SK-N-SH (cell line): ENCODE measurements around the gene SH3BP1. TPM values are rescaled to one million over a fixed set of nuclear protein-coding genes. Genes with fewer than 3 reads are reported as not detected.

Experiments
- CTCF ChIA-PET: fragments of 300-600, 350-600 bp; formaldehyde crosslinking; extraction: SDS; loops from one replicate; lab custom pipeline; 2021; lab: Yijun Ruan, JAX
- POLR2A ChIA-PET: fragments of 350-600 bp; sonication (Branson Sonifier 250); formaldehyde crosslinking; extraction: SDS; loops from one replicate; lab custom pipeline; 2020; ENCODE audit warnings: antibody characterized with exemption, inconsistent platforms; lab: Yijun Ruan, JAX
- DNase-seq: peaks from one replicate; pipeline ENCODE4 v3.0.0; 2012
- H2AFZ ChIP-seq: fragments of 200-600 bp; sonication (generic); 2 replicates; pipeline ENCODE4 v1.8.1; 2016; ENCODE audit warnings: antibody characterized with exemption, mild to moderate bottlenecking, low read depth
- H3F3A ChIP-seq: fragments of 200-600 bp; sonication (generic); replicated peaks from 2 replicates; pipeline ENCODE3; 2016; ENCODE audit warnings: antibody characterized with exemption, mild to moderate bottlenecking; ENCODE audit not compliant: insufficient read depth
- H3K27ac ChIP-seq, 2 experiments: fragments of 200-500 bp in 1 of 2; fragments of 200-600 bp in 1 of 2; sonication (Bioruptor generic) in 1 of 2; sonication (generic), shearing (Covaris generic) in 1 of 2; 2 replicates each; pipeline versions ENCODE4 v1.5.1 to v1.6.1; 2014 to 2016; ENCODE audit warnings: low read depth in 2 of 2, inconsistent platforms in 1 of 2, low read length in 1 of 2, mild to moderate bottlenecking in 1 of 2, mixed read lengths in 1 of 2
- H3K27me3 ChIP-seq: fragments of 200-600 bp; sonication (generic), shearing (Covaris generic); 2 replicates; pipeline ENCODE4 v1.6.1; 2016; ENCODE audit warnings: mixed run types; ENCODE audit not compliant: insufficient read depth
- H3K36me3 ChIP-seq, 2 experiments: fragments of 200-500 bp in 1 of 2; fragments of 200-600 bp in 1 of 2; sonication (Bioruptor generic) in 1 of 2; sonication (generic) in 1 of 2; replicated peaks in 1 of 2; 2 replicates each; pipeline versions ENCODE3 to v1.5.1; 2014 to 2016; ENCODE audit warnings: low read length in 1 of 2, mild to moderate bottlenecking in 1 of 2; ENCODE audit not compliant: insufficient read depth in 2 of 2, control insufficient read depth in 1 of 2
- H3K4me1 ChIP-seq, 2 experiments: fragments of 200-500 bp in 1 of 2; fragments of 200-600 bp in 1 of 2; sonication (Bioruptor generic) in 1 of 2; sonication (generic), shearing (Covaris generic) in 1 of 2; 2 replicates each; pipeline versions ENCODE4 v1.5.1 to v1.6.1; 2014 to 2016; ENCODE audit warnings: low read depth in 1 of 2, low read length in 1 of 2, mixed run types in 1 of 2; ENCODE audit not compliant: insufficient read depth in 2 of 2, control insufficient read depth in 1 of 2
- H3K4me2 ChIP-seq: fragments of 200-600 bp; sonication (generic), shearing (Covaris generic); 2 replicates; pipeline ENCODE4 v1.6.1; 2017; ENCODE audit warnings: mixed run types
- H3K4me3 ChIP-seq, 2 experiments: fragments of 200-500 bp in 1 of 2; fragments of 200-600 bp in 1 of 2; sonication (Bioruptor generic) in 1 of 2; sonication (generic), shearing (Covaris generic) in 1 of 2; 2 replicates each; pipeline versions ENCODE4 v1.5.1 to v1.8.1; 2014 to 2016; ENCODE audit warnings: low read depth in 2 of 2, inconsistent platforms in 1 of 2, low read length in 1 of 2, mild to moderate bottlenecking in 1 of 2, mixed read lengths in 1 of 2, moderate library complexity in 1 of 2
- H3K79me2 ChIP-seq: fragments of 200-600 bp; sonication (generic); 2 replicates; pipeline ENCODE4 v1.8.1; 2017; ENCODE audit warnings: mild to moderate bottlenecking; ENCODE audit not compliant: insufficient read depth
- H3K9ac ChIP-seq: fragments of 200-600 bp; sonication (generic); 2 replicates; pipeline ENCODE4 v1.6.1; 2017; ENCODE audit warnings: mixed run types
- H3K9me2 ChIP-seq: fragments of 200-600 bp; sonication (generic); 2 replicates; pipeline ENCODE4 v1.6.1; 2017; ENCODE audit warnings: mixed run types
- H3K9me3 ChIP-seq: fragments of 200-600 bp; sonication (generic); 2 replicates; pipeline ENCODE4 v1.6.1; 2017; ENCODE audit warnings: mixed run types, mild to moderate bottlenecking, moderate library complexity
- H4K20me1 ChIP-seq: fragments of 200-600 bp; sonication (generic); 2 replicates; pipeline ENCODE4 v1.6.1; 2017; ENCODE audit warnings: mild to moderate bottlenecking, mixed run types; ENCODE audit not compliant: insufficient read depth
- CHD2 ChIP-seq: fragments of 150-350 bp; IDR thresholded peaks from 2 replicates; pipeline ENCODE4 v1.6.1; 2018; ENCODE audit warnings: low read length; ENCODE audit not compliant: partially characterized antibody
- CTCF ChIP-seq: fragments of 200-600 bp; sonication (generic); IDR thresholded peaks from 2 replicates; pipeline ENCODE4 v1.6.1; 2017; ENCODE audit warnings: antibody characterized with exemption, mild to moderate bottlenecking, moderate library complexity
- ELF1 ChIP-seq: IDR thresholded peaks from 2 replicates; pipeline ENCODE4 v1.4.0; 2012
- EP300 ChIP-seq, 2 experiments: IDR thresholded peaks; 2 replicates each; pipeline versions ENCODE4 v1.4.0 to v1.6.1; 2012; ENCODE audit warnings: borderline replicate concordance in 1 of 2, low read depth in 1 of 2, low read length in 1 of 2
- EZH2phosphoT487 ChIP-seq: fragments of 200-600 bp; sonication (generic); IDR thresholded peaks from 2 replicates; pipeline ENCODE4 v1.6.1; 2017; ENCODE audit warnings: low read depth, mixed run types, mild to moderate bottlenecking, antibody characterized with exemption, moderate library complexity, borderline replicate concordance
- FOXM1 ChIP-seq: IDR thresholded peaks from 2 replicates; pipeline ENCODE4 v1.4.0; 2012; ENCODE audit warnings: low read depth, mild to moderate bottlenecking
- GABPA ChIP-seq: IDR thresholded peaks from 2 replicates; pipeline ENCODE4 v1.4.0; 2012; ENCODE audit warnings: low read depth, mild to moderate bottlenecking
- GATA2 ChIP-seq: sonication (generic); formaldehyde crosslinking; IDR thresholded peaks from 2 replicates; pipeline ENCODE4 v1.5.0; 2020; ENCODE audit warnings: mild to moderate bottlenecking, missing genetic modification reagents
- JUND ChIP-seq: IDR thresholded peaks from 2 replicates; pipeline ENCODE4 v1.4.0; 2012
- MAX ChIP-seq: IDR thresholded peaks from 2 replicates; pipeline ENCODE4 v1.4.0; 2012; ENCODE audit warnings: low read depth
- MEF2A ChIP-seq: IDR thresholded peaks from 2 replicates; pipeline ENCODE4 v1.4.0; 2012; ENCODE audit warnings: low read depth, borderline replicate concordance
- MXI1 ChIP-seq: IDR thresholded peaks from 2 replicates; pipeline ENCODE4 v1.6.1; 2012; ENCODE audit warnings: mild to moderate bottlenecking, low read depth, low read length, improper control_type of control experiment
- REST ChIP-seq: IDR thresholded peaks from 2 replicates; pipeline ENCODE4 v1.6.1; 2012; ENCODE audit warnings: mild to moderate bottlenecking, low read depth, low read length, moderate library complexity
- SMC3 ChIP-seq: IDR thresholded peaks from 2 replicates; pipeline ENCODE4 v1.6.1; 2012; ENCODE audit warnings: low read depth, low read length, improper control_type of control experiment
- YY1 ChIP-seq: IDR thresholded peaks from 2 replicates; pipeline ENCODE4 v1.4.0; 2012; ENCODE audit warnings: low read depth, mild to moderate bottlenecking
- WGBS: methylation state at CpG from one replicate; pipeline ENCODE4 v1.1.6; 2017; ENCODE audit warnings: low lambda C conversion rate; 5-methylcytosine and 5-hydroxymethylcytosine counted together
- polyA plus RNA-seq, 3 experiments: library from polyadenylated mRNA; depleted of rRNA; stranded (reverse); fragments of >200 nt; gene quantifications; 2 replicates each; pipeline ENCODE4 v1.2.3, GENCODE V29; 2012
- TF ChIP-seq, protein P1 (sequence below): IDR thresholded peaks from 2 replicates; pipeline ENCODE4 v1.4.0; 2012; ENCODE audit warnings: low read depth, borderline replicate concordance
- TF ChIP-seq, protein P2 (sequence below): fragments of 150-350 bp; IDR thresholded peaks from 2 replicates; pipeline ENCODE4 v1.6.1; 2017; ENCODE audit warnings: antibody characterized with exemption, low read length, low read depth, borderline replicate concordance

The SH3BP1 gene
- polyA plus RNA-seq, 1 of the 3 experiments (the other 2 are of a cell fraction): 8.9 TPM

GRCh38 chr22:37647317-37647716 is 7.8 kb downstream of the SH3BP1 start:
- no peaks in the 10 kb centered on the region for H3K79me2 ChIP-seq
- no peak overlapping the region for H2AFZ ChIP-seq
- CTCF ChIA-PET: interaction anchor here (1.4 to 44.3 kb wide), 3 partner anchors 13 to 41 kb away, joined by 6 to 898 read pairs (median 898); partner anchors contain the start of genes LGALS1, NOL12, PDXP and SH3BP1
- no peak overlapping the region for H3K27ac ChIP-seq
- H4K20me1 ChIP-seq: 0 out of 2 replicates have a peak, but pooled peaks cover 4% of the 10 kb centered on the region
- H3K4me2 ChIP-seq: no peak overlapping the region
- no peaks in the 10 kb centered on the region for H3K9me3 ChIP-seq
- POLR2A ChIA-PET: no interaction called here
- H3K9me2 ChIP-seq: no peaks in the 10 kb centered on the region
- no peaks in the 10 kb centered on the region for H3F3A ChIP-seq
- no peaks in the 10 kb centered on the region for H3K27me3 ChIP-seq
- H3K4me3 ChIP-seq: no peak overlapping the region
- no peak for DNase-seq
- peaks cover 0 to 6% of the 10 kb centered on the region in 2 experiments; a peak in 1 of 4 replicates for H3K4me1 ChIP-seq
- peaks cover 11 to 14% of the 10 kb centered on the region in 2 experiments for H3K36me3 ChIP-seq
- TF ChIP-seq, protein P1, sequence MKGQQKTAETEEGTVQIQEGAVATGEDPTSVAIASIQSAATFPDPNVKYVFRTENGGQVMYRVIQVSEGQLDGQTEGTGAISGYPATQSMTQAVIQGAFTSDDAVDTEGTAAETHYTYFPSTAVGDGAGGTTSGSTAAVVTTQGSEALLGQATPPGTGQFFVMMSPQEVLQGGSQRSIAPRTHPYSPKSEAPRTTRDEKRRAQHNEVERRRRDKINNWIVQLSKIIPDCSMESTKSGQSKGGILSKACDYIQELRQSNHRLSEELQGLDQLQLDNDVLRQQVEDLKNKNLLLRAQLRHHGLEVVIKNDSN: no peak
- no peak for TF ChIP-seq YY1
- TF ChIP-seq CTCF: no peak
- no peak for TF ChIP-seq SMC3
- no peak for TF ChIP-seq CHD2
- no peak for TF ChIP-seq JUND
- TF ChIP-seq MAX: no peak
- no peak for TF ChIP-seq ELF1
- TF ChIP-seq, protein P2, sequence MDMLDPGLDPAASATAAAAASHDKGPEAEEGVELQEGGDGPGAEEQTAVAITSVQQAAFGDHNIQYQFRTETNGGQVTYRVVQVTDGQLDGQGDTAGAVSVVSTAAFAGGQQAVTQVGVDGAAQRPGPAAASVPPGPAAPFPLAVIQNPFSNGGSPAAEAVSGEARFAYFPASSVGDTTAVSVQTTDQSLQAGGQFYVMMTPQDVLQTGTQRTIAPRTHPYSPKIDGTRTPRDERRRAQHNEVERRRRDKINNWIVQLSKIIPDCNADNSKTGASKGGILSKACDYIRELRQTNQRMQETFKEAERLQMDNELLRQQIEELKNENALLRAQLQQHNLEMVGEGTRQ: no peak
- TF ChIP-seq EZH2phosphoT487: no peak
- no peak for TF ChIP-seq MEF2A
- TF ChIP-seq, all 33 proteins: peak for 0
- WGBS: 94% methylated on average over 6 of the region's 9 CpGs
- H3K9ac ChIP-seq: no peak overlapping the region

DNA sequence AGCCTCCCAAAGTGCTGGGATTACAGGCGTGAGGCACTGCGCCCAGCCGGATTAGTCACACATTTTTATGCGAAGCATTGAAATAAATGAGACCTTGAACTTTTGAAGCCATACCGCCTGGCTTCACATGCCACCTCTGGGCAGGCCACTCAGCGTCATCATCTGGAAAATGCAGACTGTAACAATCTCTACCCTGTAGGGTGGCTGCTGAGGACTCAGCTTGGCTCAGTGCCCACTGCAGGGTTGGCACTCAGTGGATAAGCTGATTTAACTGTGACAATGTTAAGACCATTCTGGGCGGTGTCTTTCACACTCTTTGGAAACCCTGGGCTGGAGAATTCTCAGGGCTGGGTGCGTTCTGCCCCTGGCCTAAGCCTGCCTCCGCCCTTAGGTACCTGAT is 8.5 kb downstream of the SH3BP1 start:
- Histone ChIP-seq H3K36me3 (peaks cover 9 to 14% of the 10 kb centered on the region in 2 experiments), H3K9me2 (no peaks in the 10 kb centered on the region), H3K4me2 (no peak overlapping the region), H3K79me2 (no peaks in the 10 kb centered on the region), H3K27ac (no peak overlapping the region), H4K20me1 (0 out of 2 replicates have a peak, but pooled peaks cover 4% of the 10 kb centered on the region), H3K9ac (no peak overlapping the region), H3K27me3 (no peaks in the 10 kb centered on the region), H3K4me1 (peaks cover 0 to 6% of the 10 kb centered on the region in 2 experiments; a peak in 1 of 4 replicates), H3K4me3 (no peak overlapping the region), H2AFZ (no peak overlapping the region), H3K9me3 (no peaks in the 10 kb centered on the region), H3F3A (no peaks in the 10 kb centered on the region)
- ChIA-PET CTCF (interaction anchor here (1.4 to 44.3 kb wide), 3 partner anchors 14 to 41 kb away, joined by 6 to 898 read pairs (median 898); partner anchors contain the start of genes LGALS1, NOL12, PDXP and SH3BP1), POLR2A (no interaction called here)
- DNase-seq: peak; percentile 50
- WGBS: 93% methylated on average over 3 of the region's 9 CpGs
- TF ChIP-seq CTCF (no peak), EP300 (IDR thresholded peaks at IDR 0.05; ENCODE audit: borderline replicate concordance in 1 of 2, low read depth in 1 of 2, low read length in 1 of 2) (no peak), MXI1 (no peak), GABPA (no peak), GATA2 (CRISPR knock-in tag) (no peak), FOXM1 (no peak), MAX (no peak), REST (no peak), JUND (no peak), YY1 (no peak)
